T follicular helper cell (primary cell): ENCODE data around the gene LACTB.

Experiments
- DNase-seq: peaks from one replicate; pipeline ENCODE4 v3.0.0-alpha.2; 2020; ENCODE audit warnings: low read depth

Gene LACTB

GRCh38 chr15:63172851-63173451, 51.3 kb downstream of the LACTB start:
- DNase-seq, result no peak

- DNase-seq, result no peak
Measured at GRCh38 chr15:63176302-63176701, 54.6 kb downstream of the LACTB start.

- no peak for DNase-seq
Measured at GRCh38 chr15:63178034-63178433, 56.4 kb downstream of the LACTB start.

GRCh38 chr15:63180746-63181145, 59.1 kb downstream of the LACTB start:
- DNase-seq, result no peak

- DNase-seq, result no peak
Measured at GRCh38 chr15:63181648-63182047, 60.0 kb downstream of the LACTB start.

- DNase-seq, result no peak
Measured at GRCh38 chr15:63185206-63185605, 63.5 kb downstream of the LACTB start.

- DNase-seq, result no peak
Measured at GRCh38 chr15:63186065-63186464, 64.4 kb downstream of the LACTB start.

- DNase-seq, result no peak
Measured at GRCh38 chr15:63187589-63188226, 66.0 kb downstream of the LACTB start.

GRCh38 chr15:63188247-63188925, 66.7 kb downstream of the LACTB start:
- no peak for DNase-seq

- peak; percentile 97 for DNase-seq
Measured at GRCh38 chr15:63188926-63189871, 67.5 kb downstream of the LACTB start, which contains the start of gene RAB8B. Gene RAB8B, plus strand, starts transcription at chr15:63189606. Its CDS starts 19 bp downstream, at chr15:63189625.

GRCh38 chr15:63189941-63190768, 68.5 kb downstream of the LACTB start:
- no peak for DNase-seq

- DNase-seq, result no peak
Measured at GRCh38 chr15:63190769-63191649, 69.3 kb downstream of the LACTB start.
